Fibroblast of lung (primary cell): ENCODE measurements around the gene NKAIN2.

Experiments
- CTCF ChIP-seq, 2 donors: IDR thresholded peaks in 1 of 2; conservative IDR thresholded peaks in 1 of 2; 1 replicate in 1 of 2; 2 replicates in 1 of 2; pipeline ENCODE4 v1.5.1; 2011 to 2012; ENCODE audit warnings: low read length in 2 of 2, control low read depth in 1 of 2, inconsistent platforms in 1 of 2, low read depth in 1 of 2, mild to moderate bottlenecking in 1 of 2
- EZH2 ChIP-seq: IDR thresholded peaks from 2 replicates; pipeline ENCODE4 v1.5.1; 2012; ENCODE audit warnings: low read length, control low read depth, mild to moderate bottlenecking; ENCODE audit errors: missing control alignments

GRCh38 chr6:124010574-124010973, 206.9 kb downstream of the NKAIN2 start:
- no peak for TF ChIP-seq CTCF (conservative IDR thresholded peaks at IDR 0.05 in 1 of 2, IDR thresholded peaks at IDR 0.05 in 1 of 2; ENCODE audit: low read depth in 1 of 2, low read length in 2 of 2)
- TF ChIP-seq EZH2 = no peak
